Kidney (tissue), 14 donors: ENCODE data around the gene AFF3. TPM values are rescaled to one million over a fixed set of nuclear protein-coding genes. Genes with fewer than 3 reads are reported as not detected.

Experiments used
- DNase-seq, 5 donors: peaks; one replicate each; pipeline ENCODE4 v3.0.0-alpha.2; 2013 to 2020
- FAIRE-seq: peaks from 2 replicates; lab custom pipeline; 2012; peaks lifted over from hg19 to GRCh38; lab: Jason Lieb, UNC
- H3K27ac ChIP-seq, 2 donors: one replicate each; pipeline ENCODE4 v1.7.0; 2013; ENCODE audit warnings: low read depth in 2 of 2, low read length in 2 of 2, inconsistent platforms in 1 of 2
- H3K27me3 ChIP-seq: one replicate; pipeline ENCODE4 v1.7.1; 2013; ENCODE audit warnings: low read length, inconsistent platforms; ENCODE audit not compliant: control insufficient read depth, insufficient read depth
- H3K36me3 ChIP-seq, 3 donors: one replicate each; pipeline versions ENCODE4 v1.7.0 to v1.7.1; 2013; ENCODE audit warnings: low read length in 3 of 3, control low read depth in 1 of 3, inconsistent platforms in 1 of 3; ENCODE audit not compliant: insufficient read depth in 3 of 3, control insufficient read depth in 2 of 3
- H3K4me1 ChIP-seq, 3 donors: one replicate each; pipeline versions ENCODE4 v1.7.0 to v1.7.1; 2013; ENCODE audit warnings: low read length in 3 of 3, inconsistent platforms in 1 of 3, low read depth in 1 of 3; ENCODE audit not compliant: control insufficient read depth in 2 of 3, insufficient read depth in 2 of 3
- H3K4me3 ChIP-seq, 3 donors: one replicate each; pipeline versions ENCODE4 v1.7.0 to v1.8.1; 2013; ENCODE audit warnings: low read length in 3 of 3, control low read depth in 1 of 3, inconsistent platforms in 1 of 3
- H3K9ac ChIP-seq, 3 donors: one replicate each; pipeline versions ENCODE4 v1.7.0 to v1.7.1; 2013; ENCODE audit warnings: low read length in 3 of 3, control low read depth in 1 of 3, inconsistent platforms in 1 of 3
- H3K9me3 ChIP-seq, 3 donors: one replicate each; pipeline versions ENCODE4 v1.7.0 to v1.7.1; 2013; ENCODE audit warnings: low read length in 3 of 3, control low read depth in 1 of 3, inconsistent platforms in 1 of 3; ENCODE audit not compliant: control insufficient read depth in 2 of 3, insufficient read depth in 1 of 3
- CTCF ChIP-seq: IDR thresholded peaks from 3 replicates; pipeline ENCODE4 v1.5.1; 2012; ENCODE audit warnings: mild to moderate bottlenecking, moderate library complexity, borderline replicate concordance; ENCODE audit not compliant: insufficient read depth; ENCODE audit errors: extremely low read depth
- intact Hi-C: fragments of 100-400 bp; cut with DNase I; formaldehyde crosslinking; loops from one replicate; pipeline ENCODE4 v1.11.1; 2022
- polyA plus RNA-seq: library from polyadenylated mRNA; stranded (reverse); fragments of 350-450 nt; fragmentation: Illumina TruSeq; extraction: RNeasy Lipid Tissue Mini Kit (QIAGEN cat#74804); gene quantifications from one replicate; pipeline ENCODE4 v1.2.3, GENCODE V29; 2014; ENCODE audit warnings: low read depth, low replicate concordance; ENCODE audit not compliant: insufficient read depth
- total RNA-seq: library from RNA; stranded (reverse); fragmentation: NEBNext Ultra II Directional; extraction: Animal tissue kit (Norgen Biotek cat#: 25700); gene quantifications from one replicate; pipeline ENCODE4 v1.2.1, GENCODE V29; 2021
- donor health status: control.
- donor health status: control.
- donor health status: control.
- donor health status: control.
- donor health status: control.
- donor health status: DM: yes; HTN: yes; CAD: no.
- donor health status: Normal renal cell carcinoma (clear cell type).

The AFF3 gene
- total and polyA plus RNA-seq, 2 donors from 2014 or later = 0.65 to 11.0 TPM

GRCh38 chr2:99875627-99876201 lies 266.7 kb downstream of the AFF3 start:
- intact Hi-C loops = no loop called here
- no peak overlapping the region for H3K9ac ChIP-seq
- H3K27ac ChIP-seq = no peak overlapping the region
- H3K4me1 ChIP-seq = peaks cover 0 to 2% (median 2%) of the 10 kb centered on the region in 3 donors
- FAIRE-seq (no peak), DNase-seq (no peak)
- H3K4me3 ChIP-seq = no peak overlapping the region
- no peaks in the 10 kb centered on the region for H3K27me3 ChIP-seq
- no peak for TF ChIP-seq CTCF
- H3K9me3 ChIP-seq = no peaks in the 10 kb centered on the region
- no peaks in the 10 kb centered on the region for H3K36me3 ChIP-seq

- Histone ChIP-seq H3K27ac (no peak overlapping the region), H3K9me3 (no peaks in the 10 kb centered on the region), H3K27me3 (no peaks in the 10 kb centered on the region), H3K4me1 (no peaks in the 10 kb centered on the region), H3K4me3 (no peak overlapping the region), H3K36me3 (no peaks in the 10 kb centered on the region), H3K9ac (no peak overlapping the region)
- no peak for FAIRE-seq
- no peak for TF ChIP-seq CTCF
- intact Hi-C loops = no loop called here
- DNase-seq = no peak
Measured at GRCh38 chr2:99868260-99868659, 274.1 kb downstream of the AFF3 start.

- DNase-seq = peak in 2 of 5 donors; percentile 44 to 74
- Histone ChIP-seq H3K9me3 (no peaks in the 10 kb centered on the region), H3K9ac (no peak overlapping the region), H3K27me3 (no peaks in the 10 kb centered on the region), H3K4me3 (no peak overlapping the region), H3K36me3 (no peaks in the 10 kb centered on the region), H3K4me1 (no peaks in the 10 kb centered on the region), H3K27ac (no peak overlapping the region)
- TF ChIP-seq CTCF = no peak
- intact Hi-C loops = no loop called here
- FAIRE-seq = no peak
Measured at GRCh38 chr2:99867770-99868169, 274.6 kb downstream of the AFF3 start.
